GM19328 (cell line): ENCODE data around the gene ZNF230.

Experiments used
- ATAC-seq: cut with Tn5 transposase; IDR thresholded peaks from one replicate; pipeline ENCODE4 v1.9.1; 2021; ENCODE audit warnings: mild to moderate bottlenecking, moderate library complexity; ENCODE audit not compliant: unreplicated experiment

Gene ZNF230

DNA sequence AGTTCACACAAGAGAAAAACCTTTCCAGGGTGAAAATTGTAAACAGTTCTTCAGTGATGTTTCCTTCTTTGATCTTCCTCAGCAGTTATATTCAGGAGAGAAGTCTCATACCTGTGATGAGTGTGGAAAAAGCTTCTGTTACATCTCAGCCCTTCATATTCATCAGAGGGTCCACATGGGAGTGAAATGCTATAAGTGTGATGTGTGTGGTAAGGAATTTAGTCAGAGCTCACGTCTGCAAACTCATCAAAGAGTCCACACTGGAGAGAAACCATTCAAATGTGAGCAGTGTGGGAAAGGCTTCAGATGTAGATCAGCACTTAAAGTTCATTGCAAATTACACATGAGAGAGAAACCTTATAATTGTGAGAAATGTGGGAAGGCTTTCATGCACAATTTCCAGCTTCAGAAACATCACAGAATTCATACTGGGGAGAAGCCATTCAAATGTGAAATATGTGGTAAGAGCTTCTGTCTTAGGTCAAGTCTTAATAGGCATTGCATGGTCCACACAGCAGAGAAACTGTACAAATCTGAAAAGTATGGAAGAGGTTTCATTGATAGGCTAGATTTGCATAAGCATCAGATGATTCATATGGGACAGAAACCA lies 29.3 kb downstream of the ZNF230 start:
- ATAC-seq = no peak

DNA sequence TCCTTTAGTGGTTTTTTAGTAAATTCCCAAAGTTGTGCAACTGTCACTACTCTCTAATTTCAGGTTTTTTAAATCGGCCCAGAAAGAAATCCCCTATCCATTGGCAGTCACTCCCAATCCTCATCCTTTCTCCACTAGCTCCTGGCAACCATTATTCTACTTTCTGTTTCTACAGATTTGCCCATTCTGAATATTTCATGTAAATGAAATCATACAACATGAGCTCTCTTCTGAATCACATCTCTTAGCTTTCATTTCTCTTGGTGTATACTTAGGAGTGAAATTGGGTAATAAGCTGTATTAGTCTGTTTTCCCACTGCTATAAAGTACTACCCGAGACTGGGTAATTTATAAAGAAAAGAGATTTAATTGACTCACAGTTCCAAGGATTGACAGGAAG lies 39.4 kb downstream of the ZNF230 start:
- no peak for ATAC-seq

GRCh38 chr19:44050740-44051649 lies 48.2 kb downstream of the ZNF230 start:
- ATAC-seq = no peak

DNA sequence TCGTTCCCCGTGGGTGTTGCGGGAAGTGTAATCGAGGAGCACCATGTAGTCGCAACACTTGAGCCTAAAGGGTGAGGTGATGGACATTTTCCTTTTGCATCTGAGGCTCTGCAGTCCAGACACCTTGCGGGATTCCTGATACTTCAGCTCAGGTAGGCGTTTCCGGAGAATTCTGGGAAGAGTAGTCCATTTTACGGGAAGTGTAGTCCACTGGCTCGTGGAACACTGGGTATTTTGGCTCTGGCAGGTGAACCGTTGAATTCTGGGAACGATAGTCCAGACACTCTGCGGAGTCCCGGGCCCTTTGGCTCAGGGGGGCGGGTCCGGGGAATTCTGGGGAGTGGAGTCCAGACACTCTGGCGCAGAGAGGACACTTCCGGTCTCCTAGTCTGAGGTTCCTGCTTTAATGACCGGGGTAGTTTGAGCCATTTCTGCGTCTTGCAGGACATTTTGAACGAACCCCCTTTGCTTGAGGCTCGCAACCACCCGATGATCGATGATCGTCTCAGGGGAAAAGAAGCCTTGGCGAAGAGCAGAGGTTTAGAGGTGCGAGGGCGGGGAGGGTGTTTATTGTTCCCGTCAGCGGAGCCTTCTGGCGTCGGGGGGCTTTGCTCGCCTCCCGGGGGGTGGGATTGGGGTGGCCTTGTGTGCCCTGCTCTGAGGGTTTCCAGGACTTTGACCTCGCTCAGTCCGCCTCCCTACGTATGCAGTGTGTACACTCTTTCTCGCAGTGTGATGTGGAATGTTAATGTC lies 49.1 kb downstream of the ZNF230 start, which contains the start of gene ZNF223:
Gene ZNF223, plus strand, starts transcription at position 387 of the 753 bp plus-strand sequence. CDS start 3,141 bp downstream, outside the sequence.
- no peak for ATAC-seq

GRCh38 chr19:44055870-44056269 lies 53.1 kb downstream of the ZNF230 start:
- no peak for ATAC-seq

- ATAC-seq = no peak
Observed at GRCh38 chr19:44059229-44059628, 56.5 kb downstream of the ZNF230 start.

GRCh38 chr19:44061038-44061437 lies 58.3 kb downstream of the ZNF230 start:
- ATAC-seq = no peak
